ENCODE data around the gene CMIP.

Gene CMIP

DNA sequence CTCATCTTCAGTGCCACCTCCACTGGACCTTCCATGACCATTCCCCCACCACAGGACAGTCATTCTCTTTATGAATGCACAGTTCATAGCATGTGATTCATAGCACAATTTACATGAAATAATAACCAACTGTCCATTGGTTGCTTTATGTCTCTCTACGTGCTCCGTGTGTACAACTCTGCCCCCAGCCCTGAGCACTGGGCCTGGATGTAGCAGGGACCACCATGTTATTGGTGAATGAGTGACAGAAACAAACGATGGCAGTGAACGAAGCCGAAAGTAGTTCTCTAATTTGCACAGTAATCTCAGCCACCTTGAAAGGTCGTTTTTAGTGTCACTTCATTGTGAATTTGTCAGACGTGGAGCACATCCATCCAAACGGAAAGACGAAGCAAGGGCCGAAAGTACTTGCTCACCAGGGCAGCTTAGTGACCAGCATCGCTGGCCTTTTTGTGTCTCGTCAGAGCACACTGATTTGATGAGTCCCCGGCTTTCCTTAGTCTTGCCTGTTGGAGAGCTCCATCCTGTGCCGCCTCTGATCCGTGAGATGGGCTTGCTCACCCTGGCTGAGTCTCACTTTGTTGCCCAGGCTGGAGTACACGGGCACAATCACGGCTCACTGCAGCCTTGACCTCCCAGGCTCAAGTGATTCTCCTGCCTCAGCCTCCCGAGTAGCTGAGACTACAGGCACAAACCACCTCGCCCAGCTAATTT, 95.3 kb downstream of the CMIP start:
- DNase-seq = no peak

DNA sequence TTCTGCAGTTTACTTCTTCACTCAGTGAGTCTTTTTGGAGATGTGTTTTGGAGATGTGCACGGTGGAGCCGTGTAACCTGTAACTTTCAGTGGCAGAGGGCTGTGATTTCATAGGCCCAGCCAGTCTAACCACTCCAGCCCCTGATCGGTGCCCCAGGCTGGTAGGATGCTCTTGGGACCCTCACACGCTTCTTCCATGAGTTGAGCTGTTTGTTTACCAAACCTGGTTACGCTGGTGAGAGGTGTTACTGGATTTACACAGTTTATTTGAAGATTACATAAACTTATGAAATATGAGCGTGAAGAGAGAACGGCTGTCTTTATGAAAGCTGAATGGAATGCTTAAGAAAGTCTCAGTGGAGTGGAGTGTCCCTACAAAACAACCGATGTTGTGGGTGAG, 96.7 kb downstream of the CMIP start:
- no peak for DNase-seq

DNA sequence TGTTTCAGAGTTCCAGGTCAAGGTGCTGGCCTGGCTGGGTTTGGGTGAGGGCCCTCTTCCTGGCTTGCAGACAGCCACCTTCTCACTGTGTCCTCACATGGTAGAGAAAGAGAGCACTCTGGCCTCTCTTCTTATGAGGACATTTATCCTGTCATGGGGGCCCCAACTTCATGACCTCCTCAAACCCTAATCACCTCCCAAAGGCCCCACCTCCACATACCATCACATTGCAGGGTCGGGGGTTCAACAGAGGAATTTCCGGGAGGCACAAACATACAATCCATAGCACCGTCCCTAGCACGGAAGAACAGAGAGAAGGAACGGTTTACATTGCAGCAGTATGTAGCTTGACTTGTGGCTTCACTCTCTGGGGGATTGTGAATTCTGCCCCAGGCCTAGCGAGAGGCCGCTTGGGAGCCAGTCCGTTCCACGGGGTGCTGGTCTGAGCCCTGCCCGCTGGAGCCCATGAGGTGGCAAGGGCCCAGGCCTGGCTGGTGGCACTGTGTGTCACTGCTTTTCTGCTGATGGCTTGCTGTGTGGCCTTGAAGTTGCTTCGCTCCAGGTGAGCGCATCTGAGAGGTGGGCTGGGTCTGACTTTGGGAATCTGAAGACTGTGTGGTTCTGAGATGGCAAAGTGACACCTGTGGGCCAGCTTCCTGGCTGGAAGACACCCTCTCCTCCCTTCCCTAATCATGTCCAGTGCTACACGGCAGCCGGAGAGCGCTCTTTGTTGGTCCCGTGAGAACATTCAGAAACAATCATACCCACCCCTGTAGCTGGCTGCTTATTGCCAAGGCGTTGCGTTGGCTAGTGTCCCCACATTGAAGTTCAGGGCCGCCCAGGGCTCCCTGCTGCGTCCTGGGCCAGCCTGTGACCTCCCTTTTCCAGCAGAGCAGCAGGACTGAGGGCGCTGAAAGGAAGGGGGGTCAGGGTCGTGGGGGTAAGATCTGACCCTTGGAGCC, 98.3 kb downstream of the CMIP start:
- no peak for DNase-seq

DNA sequence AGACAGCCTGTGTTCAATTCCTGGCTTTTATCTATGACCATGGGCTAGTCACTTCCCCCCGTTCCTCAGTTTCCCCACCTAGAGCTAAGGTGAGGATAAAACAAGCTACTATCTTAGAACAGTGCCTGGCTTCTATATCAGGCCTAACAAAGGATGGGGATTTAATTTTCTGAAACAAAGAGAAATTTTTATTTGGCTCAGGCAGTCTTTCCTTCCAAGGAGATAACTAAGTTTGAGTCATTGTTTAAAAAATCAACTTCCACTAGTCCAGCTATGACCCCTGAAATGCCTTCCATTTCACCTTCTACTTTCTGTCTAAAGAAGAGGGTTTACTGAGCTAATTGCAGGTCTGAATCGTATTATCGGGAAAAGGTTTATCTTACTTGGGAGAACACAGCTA, 99.0 kb downstream of the CMIP start:
- DNase-seq = no peak

DNA sequence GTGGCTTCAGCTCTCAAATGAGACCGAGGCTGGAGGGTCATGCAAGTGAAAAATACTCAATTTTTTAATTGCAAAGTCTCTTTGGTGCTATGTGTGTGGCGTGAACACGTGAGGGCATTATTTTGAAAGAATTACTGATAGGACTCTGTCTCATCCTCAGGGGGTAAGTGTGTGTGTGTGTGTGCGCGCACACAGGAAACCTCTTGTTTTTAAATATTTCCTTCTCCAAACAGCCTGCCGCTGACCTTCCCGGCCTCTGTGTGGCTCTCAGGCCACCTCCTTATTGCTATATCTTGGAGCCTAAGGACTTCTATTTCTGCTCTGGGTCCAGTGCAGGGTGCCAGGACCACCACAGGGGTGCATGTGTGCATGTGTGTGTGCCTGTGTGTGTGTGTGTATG, 99.7 kb downstream of the CMIP start:
- DNase-seq = no peak

DNA sequence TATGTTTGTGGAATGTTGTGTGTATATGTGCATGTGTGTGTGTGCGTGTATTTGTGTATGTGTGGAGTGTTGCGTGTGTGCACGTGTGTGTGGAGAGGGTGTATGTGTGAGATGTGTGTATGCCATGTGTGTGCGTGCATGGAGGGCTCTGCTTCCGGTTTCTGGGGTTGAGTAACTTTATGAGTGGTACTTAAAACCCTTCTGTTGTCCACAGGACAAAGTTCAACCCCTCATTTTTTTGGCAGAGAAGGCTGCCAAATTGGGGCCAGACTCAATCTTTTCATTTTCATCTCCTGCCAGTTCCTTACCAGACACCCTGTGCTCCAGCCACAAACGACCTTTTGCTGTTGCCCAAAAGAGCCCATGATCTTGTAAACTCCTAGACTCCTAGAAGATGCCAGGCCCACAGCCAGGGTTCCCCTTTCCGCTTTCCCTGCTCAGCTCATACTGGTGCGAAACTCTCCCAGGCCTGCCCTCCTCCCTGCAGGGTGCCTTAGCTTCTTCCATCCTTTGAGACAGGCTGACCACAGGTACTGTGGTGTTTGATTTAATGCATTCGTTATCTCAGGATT, 100.2 kb downstream of the CMIP start:
- no peak for DNase-seq

DNA sequence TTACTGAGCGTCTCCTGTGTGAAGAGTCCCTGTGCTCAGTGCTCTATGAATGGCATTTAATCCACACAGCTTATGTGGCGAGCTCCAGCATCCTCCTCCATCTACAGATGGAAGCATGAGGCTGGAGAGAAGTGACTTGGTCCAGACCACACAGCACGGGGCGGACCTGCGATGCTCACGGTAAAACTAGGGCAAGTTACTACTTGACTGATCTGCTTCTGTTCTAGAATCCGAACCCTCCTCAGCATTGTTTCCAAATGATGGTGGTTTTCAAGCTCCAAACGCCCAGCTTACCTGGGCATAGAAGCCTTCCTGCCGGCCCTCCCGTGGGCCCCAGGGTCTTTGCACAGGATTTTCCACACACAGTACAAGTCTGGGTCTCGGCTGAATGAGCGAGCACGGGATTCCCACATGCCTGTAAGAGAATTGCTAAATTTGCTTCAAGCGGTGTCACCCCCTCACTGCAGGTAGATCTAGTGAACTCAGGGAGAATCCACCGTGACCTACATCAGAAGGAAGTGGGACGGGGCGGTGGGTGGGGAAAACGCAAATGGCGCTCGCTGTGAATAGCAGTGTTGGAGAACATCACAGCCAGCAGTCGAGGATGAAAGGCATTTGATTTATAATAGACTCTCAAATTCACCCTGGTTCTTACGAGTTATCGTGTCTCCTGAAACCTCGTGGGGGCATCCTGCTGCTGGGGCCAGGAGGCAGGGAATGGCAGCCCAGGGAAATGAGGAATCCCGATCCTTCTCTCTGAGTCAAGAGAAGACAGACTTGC, 101.1 kb downstream of the CMIP start:
- DNase-seq = no peak

DNA sequence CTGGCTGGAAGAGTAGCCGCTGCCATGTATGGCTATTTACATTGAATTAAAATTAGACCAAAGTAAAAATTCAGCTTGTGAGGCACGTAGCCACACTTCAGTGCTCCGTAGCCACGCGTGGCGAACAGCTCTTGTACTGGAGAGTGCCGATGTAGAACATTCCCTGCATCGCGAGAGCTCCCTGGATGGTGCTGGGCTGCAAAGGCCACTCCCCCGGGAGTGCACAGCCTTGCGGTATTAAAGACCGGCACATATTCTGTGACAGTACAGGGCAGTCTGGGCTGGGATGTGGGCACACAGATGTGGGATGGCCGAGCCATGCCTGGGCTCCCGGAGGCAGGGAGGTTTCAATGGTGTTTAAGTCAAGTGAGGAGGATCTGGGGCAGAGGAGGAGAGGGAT, 102.2 kb downstream of the CMIP start:
- no peak for DNase-seq

DNA sequence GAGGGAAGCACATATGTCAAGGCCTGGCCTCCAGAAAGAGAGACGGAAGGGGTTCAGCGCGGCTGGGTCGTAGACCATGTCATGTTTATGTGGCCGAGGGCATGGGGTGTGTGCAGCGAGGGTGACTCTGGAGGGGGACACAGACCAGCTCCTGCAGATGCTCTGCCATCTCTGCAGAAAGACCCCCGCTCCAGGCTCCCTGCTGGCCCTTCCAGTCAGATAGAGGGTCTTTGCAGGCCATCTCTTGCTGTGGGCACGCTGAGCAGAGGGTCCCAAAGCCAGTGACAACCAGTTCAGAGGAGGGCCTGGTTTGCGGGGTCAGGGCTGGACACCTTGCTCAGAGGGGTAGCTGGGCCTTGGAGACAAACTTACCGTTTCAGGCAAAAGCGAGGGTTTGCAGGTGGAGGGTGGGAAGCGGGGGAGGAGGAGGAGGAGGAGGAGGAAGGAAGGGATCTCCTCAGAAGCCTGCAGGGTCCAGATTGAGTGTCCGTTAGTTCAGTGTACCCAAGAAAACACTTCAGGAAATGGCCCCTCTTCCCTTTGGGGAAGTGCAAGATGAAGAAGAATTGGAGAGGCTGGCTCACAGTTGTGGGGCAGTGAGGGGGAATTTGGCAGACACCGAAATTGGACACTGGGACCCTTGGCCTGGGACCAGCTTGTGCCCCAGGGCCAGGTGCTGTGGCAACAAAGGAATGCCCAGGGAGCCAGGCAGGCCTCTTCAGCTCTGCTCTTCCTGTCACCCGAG, 102.8 kb downstream of the CMIP start:
- no peak for DNase-seq

DNA sequence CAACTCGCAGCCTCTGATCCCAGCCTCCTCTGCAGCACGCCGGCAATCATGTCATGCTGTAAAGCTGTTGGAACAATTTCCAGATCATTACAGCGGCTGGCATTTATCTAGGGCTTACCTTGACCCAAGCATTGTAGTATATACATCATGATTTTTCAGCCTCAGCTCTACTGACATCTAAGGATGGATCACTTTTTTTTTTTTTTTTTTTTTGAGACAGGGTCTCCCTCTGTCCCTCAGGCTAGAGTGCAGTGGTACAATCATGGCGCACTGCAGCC, 103.3 kb downstream of the CMIP start:
- no peak for DNase-seq

DNA sequence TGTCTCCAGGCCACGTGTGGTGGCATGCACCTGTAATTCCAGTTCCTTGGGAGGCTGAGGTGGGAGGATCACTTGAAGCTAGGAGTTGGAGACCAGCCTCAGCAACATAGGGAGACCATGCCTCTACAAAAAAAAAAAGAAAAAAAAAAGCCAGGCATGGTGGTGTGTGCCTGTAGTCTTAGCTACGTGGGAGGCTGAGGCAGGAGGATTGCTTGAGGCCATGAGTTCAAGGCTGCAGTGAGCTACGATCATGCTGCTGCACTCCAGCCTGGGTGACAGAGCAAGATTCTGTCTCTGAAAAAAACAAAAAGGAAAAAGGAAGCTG, 103.9 kb downstream of the CMIP start:
- no peak for DNase-seq

DNA sequence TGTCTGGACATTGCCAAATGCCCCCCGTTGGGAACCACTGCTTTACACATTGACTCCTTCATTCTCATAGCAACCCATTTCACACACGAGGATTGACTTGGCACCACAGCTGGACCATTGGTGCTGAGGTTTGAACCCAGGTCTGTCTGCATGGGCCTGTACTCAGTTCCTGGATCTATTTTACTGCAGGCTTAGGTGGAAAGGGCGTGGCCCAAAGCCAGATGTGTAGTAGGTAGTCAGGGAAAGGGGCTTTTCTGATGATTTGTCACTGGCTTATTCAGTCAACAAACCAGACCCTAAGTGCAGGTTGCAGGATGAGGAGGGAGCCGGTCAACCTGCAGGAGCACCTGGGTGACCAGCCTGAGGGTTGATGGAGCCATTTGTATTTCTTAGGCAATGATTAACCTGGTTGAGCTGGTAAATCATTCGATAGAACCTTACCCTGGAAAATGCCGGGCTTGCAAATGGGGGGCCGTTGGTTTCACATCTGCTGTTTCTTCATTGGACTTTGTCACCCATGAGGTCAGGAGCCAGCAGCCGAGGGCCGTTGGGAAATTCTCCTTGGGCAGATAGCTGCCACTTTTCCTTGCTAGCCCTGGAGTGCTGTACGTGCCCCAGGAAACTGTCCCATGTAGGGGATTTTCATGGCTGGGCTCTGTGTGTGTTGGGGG, 104.4 kb downstream of the CMIP start:
- DNase-seq = no peak

DNA sequence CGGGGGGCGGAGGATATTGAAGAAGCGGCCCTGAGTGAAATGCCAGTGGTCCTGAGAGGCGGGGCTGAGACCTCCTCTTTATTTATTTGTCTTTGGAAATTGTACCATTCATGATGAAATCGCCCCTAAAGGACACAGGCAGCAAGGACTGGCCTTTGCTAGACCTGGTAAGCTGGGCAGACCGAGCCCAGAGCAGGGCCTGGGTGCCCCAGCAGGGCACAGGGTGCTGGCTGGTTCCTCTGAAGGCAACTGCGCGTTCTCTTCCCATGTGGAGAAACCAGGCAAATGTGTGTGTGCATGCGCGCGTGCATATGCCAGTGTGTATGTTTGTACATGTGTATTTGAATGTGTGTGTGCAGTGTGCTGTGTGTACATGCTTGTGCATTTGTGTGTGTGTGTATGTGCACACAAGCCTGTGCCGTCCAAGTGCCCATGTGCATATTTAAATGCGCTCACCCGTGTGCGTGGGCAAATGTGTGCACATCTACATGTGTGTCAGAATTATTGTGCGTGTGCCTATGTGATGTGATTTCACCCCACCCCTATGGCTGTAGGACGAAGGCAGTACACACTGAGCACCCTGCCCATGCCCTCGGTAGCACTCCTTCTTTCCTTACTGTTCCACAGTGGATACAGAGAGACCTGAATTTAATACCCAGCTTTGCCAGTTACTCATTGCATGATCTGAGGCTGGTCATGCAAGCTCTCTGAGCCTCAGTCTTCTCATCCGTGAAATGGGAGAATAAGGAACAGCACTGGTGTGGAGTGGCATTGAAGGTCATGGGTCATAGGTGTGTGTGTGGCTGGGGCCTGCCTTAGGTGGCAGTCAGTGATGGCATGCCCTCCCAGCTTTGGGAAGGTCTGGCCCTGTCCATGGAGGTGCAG, 105.2 kb downstream of the CMIP start:
- no peak for DNase-seq

DNA sequence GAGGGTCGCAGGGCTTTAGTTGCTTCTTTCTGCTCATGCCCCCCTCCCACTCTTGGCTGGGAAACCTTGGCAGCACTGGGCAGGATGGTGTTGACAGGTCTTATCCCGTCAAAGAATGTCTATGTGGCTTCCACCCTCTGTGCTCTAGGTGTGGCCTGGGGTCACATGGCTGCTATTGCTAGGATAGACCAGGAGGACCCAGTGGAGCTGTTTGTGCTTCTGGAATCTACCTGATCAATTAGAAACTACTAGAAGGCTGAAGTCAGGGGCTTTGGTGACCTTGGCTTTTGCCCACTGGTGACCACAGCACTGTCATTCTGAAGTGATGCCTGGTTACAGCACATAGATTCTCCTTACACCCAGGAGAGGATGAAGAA, 105.8 kb downstream of the CMIP start:
- no peak for DNase-seq

DNA sequence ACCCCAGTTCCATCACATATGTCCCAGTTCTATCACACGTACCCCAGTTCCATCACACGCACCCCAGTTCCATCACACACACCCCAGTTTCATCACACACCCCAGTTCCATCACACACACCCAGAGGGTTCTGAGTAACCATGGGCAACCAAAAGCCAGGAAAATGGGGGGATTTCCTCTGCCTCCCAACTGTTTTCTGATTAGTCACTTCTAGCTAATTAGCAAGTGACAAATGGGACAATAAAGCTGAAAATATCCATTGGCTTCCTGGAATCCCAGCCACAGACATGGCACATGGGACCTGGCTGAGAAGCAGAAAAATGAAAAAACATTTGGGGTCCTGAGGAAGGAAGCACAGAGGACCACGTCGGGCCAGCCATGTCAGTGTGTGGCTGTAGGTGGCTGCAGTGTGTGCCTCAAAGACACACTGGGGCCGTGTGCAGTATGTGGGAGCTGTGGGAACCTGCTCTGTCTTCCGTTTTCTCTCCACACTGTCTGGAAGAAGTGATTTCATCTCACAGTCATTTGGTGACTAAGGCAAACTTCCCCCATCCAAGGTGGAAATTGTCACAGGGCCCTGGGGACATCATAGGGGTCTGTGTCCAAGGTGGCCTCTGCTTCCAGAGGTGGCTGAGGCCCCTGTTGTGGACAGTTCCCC, 106.7 kb downstream of the CMIP start:
- DNase-seq = no peak

DNA sequence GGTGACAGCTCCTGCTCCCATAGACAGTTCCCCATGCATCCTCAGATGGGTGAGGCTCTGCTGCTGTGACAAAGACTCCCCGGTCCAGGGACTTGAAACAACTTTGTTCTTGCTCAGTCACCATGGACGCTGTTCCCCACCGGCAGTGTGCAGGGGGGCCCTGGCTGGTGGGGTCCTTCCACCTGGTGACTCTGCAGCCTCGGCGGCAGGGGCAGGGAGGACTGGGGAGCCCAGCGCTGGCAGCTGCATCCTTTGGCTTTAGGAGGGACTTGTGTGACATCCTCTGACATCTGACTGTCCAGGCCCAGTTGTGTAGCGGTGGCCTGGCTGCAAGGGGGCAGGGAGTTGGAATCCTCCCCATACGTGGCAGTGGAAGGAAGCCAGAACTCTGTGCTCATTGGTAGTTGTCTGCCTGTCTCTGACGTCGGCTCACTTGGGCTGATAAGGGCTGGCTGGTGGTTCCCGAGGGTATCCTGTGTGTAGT, 107.3 kb downstream of the CMIP start:
- DNase-seq = no peak

DNA sequence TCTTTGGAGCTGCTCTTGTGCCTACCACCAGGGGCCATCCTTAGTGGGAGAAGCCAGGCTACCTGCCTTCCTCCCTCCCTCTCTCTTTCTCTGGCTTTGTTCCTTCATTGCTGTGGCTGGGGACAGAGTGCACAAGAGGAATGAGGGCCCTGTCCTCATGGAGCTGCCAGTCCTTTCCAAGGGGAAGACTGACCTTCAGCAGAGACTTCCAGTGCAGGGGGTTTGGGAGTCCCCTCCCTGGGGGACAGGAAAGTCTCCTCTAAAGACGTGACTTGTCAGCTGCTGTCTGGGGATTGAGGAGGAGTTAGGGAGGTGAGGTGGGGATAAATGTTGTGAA, 108.1 kb downstream of the CMIP start:
- no peak for DNase-seq

DNA sequence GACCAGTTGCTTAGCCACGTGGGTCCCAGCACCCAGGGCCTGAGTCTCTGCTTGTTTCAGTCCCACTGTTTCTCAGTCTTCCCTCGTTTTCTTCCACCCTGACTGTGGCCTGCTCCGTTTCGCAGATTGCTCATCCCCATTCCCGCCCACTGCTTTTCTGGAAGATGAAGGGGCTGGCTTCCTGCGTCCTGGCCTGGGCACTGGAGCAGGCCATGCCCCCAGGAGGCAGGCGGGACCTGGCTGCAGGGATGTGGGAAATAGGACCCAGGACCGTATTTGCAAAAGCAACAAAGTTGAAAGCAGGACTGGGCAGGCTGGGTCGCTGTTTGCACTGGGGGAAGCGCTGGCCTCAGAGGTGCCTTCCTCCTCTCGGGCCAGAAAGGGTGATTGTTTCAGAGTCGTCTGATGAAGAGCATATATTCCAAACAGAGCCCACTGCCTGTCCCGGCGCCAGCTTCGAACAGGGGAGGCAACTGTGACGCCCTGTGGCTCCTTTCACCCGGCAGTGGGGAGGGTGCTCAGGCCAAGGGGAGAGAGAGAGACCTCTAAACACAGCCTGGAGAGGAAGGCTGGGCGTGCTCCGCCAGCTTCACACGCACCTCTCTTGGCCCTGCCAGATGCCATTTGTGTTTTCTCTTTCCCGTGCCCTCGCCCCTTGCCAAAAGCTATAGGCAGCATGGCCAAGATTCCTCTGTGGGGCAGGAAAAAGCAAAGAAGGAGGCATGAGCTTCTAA, 108.6 kb downstream of the CMIP start:
- no peak for DNase-seq

DNA sequence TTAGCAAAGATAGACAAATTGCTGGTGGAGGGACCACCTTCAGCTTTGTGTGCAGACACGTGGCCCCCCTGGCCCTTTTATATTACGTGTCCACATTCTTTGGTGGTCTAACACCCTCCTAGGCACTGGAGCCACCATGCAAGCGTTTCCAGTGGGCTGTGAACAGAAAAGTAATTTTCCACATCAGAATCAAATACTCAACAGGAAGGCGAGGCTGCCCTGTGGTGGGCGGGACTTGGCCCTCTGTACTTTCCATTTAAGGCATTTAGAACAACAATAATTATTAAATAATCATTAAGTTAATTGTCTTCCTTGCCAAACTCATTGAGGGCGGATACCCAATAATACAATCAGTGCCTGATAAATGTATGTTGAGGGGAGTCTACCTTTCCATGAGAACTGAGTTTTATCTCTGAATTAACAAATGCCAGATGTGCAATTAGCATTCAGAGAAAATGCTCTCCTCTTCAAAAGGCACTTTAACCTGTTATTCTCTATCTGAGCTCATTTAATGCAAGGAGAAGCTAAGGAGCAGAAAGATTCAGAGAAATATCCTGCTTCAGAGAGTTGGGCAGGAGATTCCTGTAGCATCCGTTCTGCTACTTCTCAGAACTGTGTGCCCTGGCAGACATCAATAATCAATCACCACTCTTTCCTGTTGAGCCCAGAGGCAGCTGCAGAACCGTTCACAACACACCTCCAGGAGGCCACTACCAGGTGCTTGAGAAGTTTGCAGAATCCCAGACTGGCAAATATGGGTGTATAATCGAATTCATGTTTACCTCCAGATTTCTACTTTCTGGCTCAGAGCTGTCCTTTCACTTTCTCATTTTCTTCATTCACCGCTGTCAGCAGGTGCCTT, 109.4 kb downstream of the CMIP start:
- no peak for DNase-seq
